GF-D8 (cell line): Measurements from ENCODE around the gene GON4L.
"Not testable (repeated sequence)": the region's sequence is repeated elsewhere in the genome, so short reads cannot be mapped to it uniquely, and the experiment has no call there.

Experiments
- DNase-seq: peaks from one replicate; lab custom pipeline; 2025; lab: John Stamatoyannopoulos, UW

GON4L gene

GRCh38 chr1:155813672-155814071 is 43.3 kb downstream of the GON4L start:
- no peak for DNase-seq

GRCh38 chr1:155812878-155813277 is 44.1 kb downstream of the GON4L start:
- DNase-seq, result no peak

GRCh38 chr1:155809088-155809487 is 47.9 kb downstream of the GON4L start:
- DNase-seq, result no peak

- DNase-seq, result no peak
Measured at GRCh38 chr1:155801149-155801548, 55.9 kb downstream of the GON4L start.

- not testable (repeated sequence) for DNase-seq
Measured at GRCh38 chr1:155795618-155796017, 61.4 kb downstream of the GON4L start.

- DNase-seq, result no peak
Measured at GRCh38 chr1:155794605-155795245, 62.3 kb downstream of the GON4L start.

- no peak for DNase-seq
Measured at GRCh38 chr1:155793213-155793612, 63.8 kb downstream of the GON4L start.

GRCh38 chr1:155777582-155777981 is 79.4 kb downstream of the GON4L start:
- no peak for DNase-seq

GRCh38 chr1:155776414-155776813 is 80.6 kb downstream of the GON4L start:
- DNase-seq, result no peak

- DNase-seq, result no peak
Measured at GRCh38 chr1:155773221-155773620, 83.8 kb downstream of the GON4L start.

- DNase-seq, result no peak
Measured at GRCh38 chr1:155769257-155769656, 87.8 kb downstream of the GON4L start.

- DNase-seq, result not testable (repeated sequence)
Measured at GRCh38 chr1:155767399-155767989, 89.5 kb downstream of the GON4L start.

GRCh38 chr1:155763989-155764388 is 93.0 kb downstream of the GON4L start:
- peak; percentile 72 for DNase-seq

- not testable (repeated sequence) for DNase-seq
Measured at GRCh38 chr1:155763090-155763815, 93.8 kb downstream of the GON4L start.

- no peak for DNase-seq
Measured at GRCh38 chr1:155761736-155762405, 95.1 kb downstream of the GON4L start.

- DNase-seq, result no peak
Measured at GRCh38 chr1:155760751-155761475, 96.1 kb downstream of the GON4L start.

GRCh38 chr1:155759966-155760630 is 96.9 kb downstream of the GON4L start:
- no peak for DNase-seq

- DNase-seq, result not testable (repeated sequence)
Measured at GRCh38 chr1:155759017-155759416, 98.0 kb downstream of the GON4L start.

- DNase-seq, result not testable (repeated sequence)
Measured at GRCh38 chr1:155748141-155748540, 108.9 kb downstream of the GON4L start.

- not testable (repeated sequence) for DNase-seq
Measured at GRCh38 chr1:155747586-155747985, 109.4 kb downstream of the GON4L start.
